Endothelial cell of umbilical vein (primary cell): Measurements from ENCODE around the gene PNISR.

Source experiments
- EZH2 ChIP-seq: IDR thresholded peaks from 2 replicates; pipeline ENCODE4 v1.6.1; 2012; ENCODE audit warnings: borderline replicate concordance, low read depth, mild to moderate bottlenecking, moderate library complexity, low read length, inconsistent platforms; ENCODE audit not compliant: severe bottlenecking
- GATA2 ChIP-seq: IDR thresholded peaks from 2 replicates; pipeline ENCODE4 v1.7.0; 2011; ENCODE audit warnings: low read depth, mild to moderate bottlenecking, moderate library complexity, mixed read lengths, low read length; ENCODE audit not compliant: insufficient read length, insufficient read depth
- POLR2A ChIP-seq: IDR thresholded peaks from 2 replicates; pipeline ENCODE4 v1.6.1; 2012; ENCODE audit warnings: low read depth, mild to moderate bottlenecking, control low read depth, low read length
- TF ChIP-seq, protein P1 (sequence below), 2 donors: IDR thresholded peaks; 1 replicate in 1 of 2; 2 replicates in 1 of 2; pipeline ENCODE4 v1.5.1; 2011; ENCODE audit warnings: low read length in 2 of 2, mild to moderate bottlenecking in 2 of 2, moderate library complexity in 2 of 2, control low read depth in 1 of 2, inconsistent platforms in 1 of 2, low read depth in 1 of 2; ENCODE audit not compliant: insufficient read depth in 1 of 2; ENCODE audit errors: extremely low read depth in 1 of 2
- TF ChIP-seq, protein P2 (sequence below): IDR thresholded peaks from 2 replicates; pipeline ENCODE4 v1.6.1; 2011; ENCODE audit not compliant: insufficient read depth, insufficient read length

DNA sequence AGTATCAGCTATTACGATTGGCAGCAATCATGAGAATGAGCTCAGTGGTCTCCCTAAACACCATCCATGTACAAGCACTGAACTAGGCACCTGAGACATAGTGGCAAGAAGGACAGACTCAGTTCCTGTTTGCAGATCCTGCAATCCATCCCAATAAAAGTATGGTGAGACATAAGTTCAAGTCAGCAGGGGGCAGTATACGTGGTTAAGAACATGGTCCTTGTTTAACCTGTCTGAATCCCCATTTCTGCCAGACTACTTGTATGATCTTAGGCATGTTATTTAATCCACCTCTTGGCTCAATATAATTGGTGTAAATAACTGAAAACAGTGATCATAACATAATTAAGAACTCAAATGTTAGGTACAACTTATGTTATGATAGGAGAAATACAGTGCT, 33.2 kb upstream of the PNISR start:
- TF ChIP-seq GATA2 (no peak), POLR2A (no peak), EZH2 (no peak)
- TF ChIP-seq, protein P1, sequence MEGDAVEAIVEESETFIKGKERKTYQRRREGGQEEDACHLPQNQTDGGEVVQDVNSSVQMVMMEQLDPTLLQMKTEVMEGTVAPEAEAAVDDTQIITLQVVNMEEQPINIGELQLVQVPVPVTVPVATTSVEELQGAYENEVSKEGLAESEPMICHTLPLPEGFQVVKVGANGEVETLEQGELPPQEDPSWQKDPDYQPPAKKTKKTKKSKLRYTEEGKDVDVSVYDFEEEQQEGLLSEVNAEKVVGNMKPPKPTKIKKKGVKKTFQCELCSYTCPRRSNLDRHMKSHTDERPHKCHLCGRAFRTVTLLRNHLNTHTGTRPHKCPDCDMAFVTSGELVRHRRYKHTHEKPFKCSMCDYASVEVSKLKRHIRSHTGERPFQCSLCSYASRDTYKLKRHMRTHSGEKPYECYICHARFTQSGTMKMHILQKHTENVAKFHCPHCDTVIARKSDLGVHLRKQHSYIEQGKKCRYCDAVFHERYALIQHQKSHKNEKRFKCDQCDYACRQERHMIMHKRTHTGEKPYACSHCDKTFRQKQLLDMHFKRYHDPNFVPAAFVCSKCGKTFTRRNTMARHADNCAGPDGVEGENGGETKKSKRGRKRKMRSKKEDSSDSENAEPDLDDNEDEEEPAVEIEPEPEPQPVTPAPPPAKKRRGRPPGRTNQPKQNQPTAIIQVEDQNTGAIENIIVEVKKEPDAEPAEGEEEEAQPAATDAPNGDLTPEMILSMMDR (IDR thresholded peaks at IDR 0.05; ENCODE audit: extremely low read depth in 1 of 2, insufficient read depth in 1 of 2, low read depth in 1 of 2, low read length in 2 of 2), result peak; percentile 16 to 21
- TF ChIP-seq, protein P2, sequence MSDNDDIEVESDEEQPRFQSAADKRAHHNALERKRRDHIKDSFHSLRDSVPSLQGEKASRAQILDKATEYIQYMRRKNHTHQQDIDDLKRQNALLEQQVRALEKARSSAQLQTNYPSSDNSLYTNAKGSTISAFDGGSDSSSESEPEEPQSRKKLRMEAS, result no peak
